Gastrocnemius medialis (tissue), 4 donors: ENCODE measurements around the gene PSG2. TPM values are rescaled to one million over a fixed set of nuclear protein-coding genes. Genes with fewer than 3 reads are reported as not detected.
"Not testable (repeated sequence)": the region's sequence is repeated elsewhere in the genome, so short reads cannot be mapped to it uniquely, and the experiment has no call there.

Experiments used
- ATAC-seq, 2 donors: fragments of 150-250 bp; one replicate each; pipeline ENCODE4 v1.9.1; 2016
- DNase-seq, 2 donors: peaks; one replicate each; pipeline ENCODE4 v3.0.0-alpha.2; 2019
- H3K27ac ChIP-seq, 4 donors: fragments of 200-600 bp; sonication (generic); 1 replicate in 1 of 4; 2 replicates in 3 of 4; pipeline ENCODE4 v1.5.1; 2016 to 2018; ENCODE audit warnings: mild to moderate bottlenecking in 2 of 4, moderate library complexity in 1 of 4
- H3K27me3 ChIP-seq, 3 donors: fragments of 200-600 bp; sonication (generic) in 2 of 3; 1 replicate in 1 of 3; 2 replicates in 2 of 3; pipeline versions ENCODE4 v1.5.1 to v1.6.0; 2016 to 2019; ENCODE audit warnings: mild to moderate bottlenecking in 1 of 3, moderate library complexity in 1 of 3
- H3K36me3 ChIP-seq, 2 donors: fragments of 200-600 bp; sonication (generic) in 1 of 2; one replicate each; pipeline ENCODE4 v1.5.1; 2017 to 2018
- H3K4me1 ChIP-seq, 2 donors: fragments of 200-600 bp; sonication (generic) in 1 of 2; one replicate each; pipeline ENCODE4 v1.5.1; 2016 to 2017; ENCODE audit warnings: mild to moderate bottlenecking in 2 of 2
- H3K4me3 ChIP-seq, 4 donors: fragments of 200-600 bp; sonication (generic) in 3 of 4; 1 replicate in 1 of 4; 2 replicates in 3 of 4; pipeline ENCODE4 v1.5.1; 2016 to 2019; ENCODE audit warnings: mild to moderate bottlenecking in 2 of 4
- H3K9me3 ChIP-seq, 3 donors: fragments of 200-600 bp; sonication (generic) in 2 of 3; 1 replicate in 1 of 3; 2 replicates in 2 of 3; pipeline ENCODE4 v1.5.1; 2016 to 2019
- CTCF ChIP-seq, 5 experiments: fragments of 450-650 bp in 3 of 5; fragments of 200-600 bp in 2 of 5; sonication (generic) in 2 of 5; IDR thresholded peaks in 4 of 5; conservative IDR thresholded peaks in 1 of 5; 1 replicate in 4 of 5; 2 replicates in 1 of 5; pipeline ENCODE4 v1.5.1; 2016 to 2019; ENCODE audit warnings: antibody characterized with exemption in 5 of 5, mild to moderate bottlenecking in 3 of 5, moderate library complexity in 3 of 5
- POLR2A ChIP-seq, 2 donors: fragments of 450-650 bp; IDR thresholded peaks; one replicate each; pipeline ENCODE4 v1.6.1; 2017; ENCODE audit warnings: antibody characterized with exemption in 2 of 2, mild to moderate bottlenecking in 2 of 2, moderate library complexity in 2 of 2
- in situ Hi-C, 4 donors: fragments of 200-750 bp; cut with MboI; loops; one replicate each; pipeline versions ENCODE4 v1.15.0 to v1.8.0; 2017; ENCODE audit warnings: low sequenced_read_pairs in 4 of 4
- intact Hi-C: fragments of 100-400 bp; cut with DNase I; formaldehyde crosslinking; loops from one replicate; pipeline ENCODE4 v1.15.1; 2023; ENCODE audit warnings: low total_unique reads
- total RNA-seq, 4 donors: library from RNA; depleted of rRNA; stranded (reverse); fragments of >200 nt; gene quantifications; one replicate each; pipeline versions ENCODE4 v1.1.0 to v1.2.3, GENCODE V29; 2016

The PSG2 gene
- total RNA-seq, 4 donors from 2014 or later, result not detected

- in situ Hi-C loops, H3K9me3 ChIP-seq, H3K27ac ChIP-seq, DNase-seq, H3K4me3 ChIP-seq, H3K36me3 ChIP-seq, ATAC-seq, H3K4me1 ChIP-seq, H3K27me3 ChIP-seq, intact Hi-C loops: not testable (repeated sequence)
Measured at GRCh38 chr19:43115064-43115463, 32.6 kb upstream of the PSG2 start.

GRCh38 chr19:43114626-43115025 is 32.1 kb upstream of the PSG2 start:
- H3K9me3 ChIP-seq, in situ Hi-C loops, ATAC-seq, H3K36me3 ChIP-seq, H3K4me3 ChIP-seq, H3K27ac ChIP-seq, H3K27me3 ChIP-seq, DNase-seq, H3K4me1 ChIP-seq, intact Hi-C loops: not testable (repeated sequence)

GRCh38 chr19:43107401-43107800 is 24.9 kb upstream of the PSG2 start:
- DNase-seq, ATAC-seq, H3K4me3 ChIP-seq, intact Hi-C loops, H3K4me1 ChIP-seq, H3K36me3 ChIP-seq, in situ Hi-C loops, H3K27ac ChIP-seq, H3K27me3 ChIP-seq, H3K9me3 ChIP-seq: not testable (repeated sequence)

GRCh38 chr19:43105496-43105895 is 23.0 kb upstream of the PSG2 start:
- H3K36me3 ChIP-seq, result no peaks in the 10 kb centered on the region
- no peak overlapping the region for H3K4me3 ChIP-seq
- no peak overlapping the region for H3K27ac ChIP-seq
- intact Hi-C loops, result no loop called here
- H3K9me3 ChIP-seq, result no peaks in the 10 kb centered on the region
- ATAC-seq (no peak), DNase-seq (no peak)
- no peaks in the 10 kb centered on the region for H3K4me1 ChIP-seq
- no peaks in the 10 kb centered on the region for H3K27me3 ChIP-seq
- no peak for TF ChIP-seq CTCF (IDR thresholded peaks at IDR 0.05 in 4 of 5, conservative IDR thresholded peaks at IDR 0.05 in 1 of 5)
- TF ChIP-seq POLR2A (IDR thresholded peaks at IDR 0.05), result no peak
- in situ Hi-C loops, result no loop called here

- H3K9me3 ChIP-seq, H3K36me3 ChIP-seq, H3K4me3 ChIP-seq, DNase-seq, intact Hi-C loops, H3K4me1 ChIP-seq, H3K27me3 ChIP-seq, H3K27ac ChIP-seq, ATAC-seq, in situ Hi-C loops: not testable (repeated sequence)
Measured at GRCh38 chr19:43104215-43104850, 21.8 kb upstream of the PSG2 start.

- no peak for TF ChIP-seq CTCF (IDR thresholded peaks at IDR 0.05 in 4 of 5, conservative IDR thresholded peaks at IDR 0.05 in 1 of 5)
- TF ChIP-seq POLR2A (IDR thresholded peaks at IDR 0.05), result no peak
- intact Hi-C loops (no loop called here), in situ Hi-C loops (no loop called here)
- Histone ChIP-seq H3K4me1 (no peaks in the 10 kb centered on the region), H3K27me3 (no peaks in the 10 kb centered on the region), H3K36me3 (no peaks in the 10 kb centered on the region), H3K4me3 (no peak overlapping the region), H3K9me3 (no peaks in the 10 kb centered on the region), H3K27ac (no peak overlapping the region)
- DNase-seq, result no peak
- ATAC-seq, result no peak
Measured at GRCh38 chr19:43101950-43102349, 19.4 kb upstream of the PSG2 start.

GRCh38 chr19:43098416-43098815 is 15.9 kb upstream of the PSG2 start:
- DNase-seq, ATAC-seq, H3K9me3 ChIP-seq, H3K36me3 ChIP-seq, H3K4me1 ChIP-seq, H3K27ac ChIP-seq, intact Hi-C loops, in situ Hi-C loops, H3K27me3 ChIP-seq, H3K4me3 ChIP-seq: not testable (repeated sequence)
